CD4-positive, alpha-beta T cell treated with Interleukin-15 for 4 hours (primary cell): ENCODE results near the gene TMEM196.

Experiments used
- DNase-seq: peaks from one replicate; pipeline ENCODE4 v3.0.0-alpha.2; 2020; ENCODE audit warnings: low spot score

Gene TMEM196

DNA sequence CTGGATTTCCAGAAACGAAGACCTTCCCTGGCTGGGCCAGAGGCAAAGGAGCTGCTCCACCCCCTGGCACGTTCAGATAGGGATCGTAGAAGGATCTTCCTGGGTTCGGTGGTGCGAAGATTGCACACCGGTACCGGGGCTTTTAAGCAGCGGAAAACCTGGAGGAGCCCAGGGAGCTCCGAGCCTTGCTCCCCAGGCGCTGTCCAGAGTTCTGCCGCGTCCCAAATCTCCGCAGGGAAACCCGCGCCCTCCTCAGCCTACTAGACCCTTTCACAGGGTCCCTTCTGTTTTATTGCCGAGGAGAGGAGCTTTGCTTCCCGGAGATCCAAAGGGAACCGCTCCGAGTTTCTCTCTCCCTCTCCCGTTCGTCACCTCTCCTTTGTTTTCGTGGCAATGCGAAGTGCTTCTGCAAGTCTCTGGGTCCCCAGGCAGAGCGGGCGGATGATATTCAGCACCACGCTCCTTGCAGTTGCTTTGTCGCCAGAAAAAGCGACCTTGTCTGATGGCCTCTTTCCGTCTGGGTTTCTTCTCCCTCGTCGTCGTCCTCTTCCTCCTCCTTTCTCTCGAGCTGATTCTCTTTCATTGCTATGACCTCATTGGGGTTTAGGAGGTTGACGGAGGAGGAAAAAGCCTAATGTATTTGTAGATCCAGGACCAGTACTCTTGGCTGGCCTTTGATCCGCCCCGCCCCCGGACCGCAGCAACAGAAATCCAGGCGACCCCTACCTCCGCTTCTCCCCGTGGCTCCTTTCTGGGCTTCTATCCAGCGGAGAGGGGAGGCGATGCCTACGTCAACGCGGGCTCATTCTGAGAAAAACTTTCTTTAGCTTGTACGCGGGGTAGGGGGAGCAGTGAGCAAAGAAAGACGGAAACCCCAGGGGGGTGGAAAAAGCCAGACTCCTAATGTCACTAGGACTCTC lies at the start of gene TMEM196:
Gene TMEM196 (minus strand): TSS at position 777 of the 920 bp plus-strand sequence. CDS start 921 bp downstream, outside the sequence.
- no peak for DNase-seq

DNA sequence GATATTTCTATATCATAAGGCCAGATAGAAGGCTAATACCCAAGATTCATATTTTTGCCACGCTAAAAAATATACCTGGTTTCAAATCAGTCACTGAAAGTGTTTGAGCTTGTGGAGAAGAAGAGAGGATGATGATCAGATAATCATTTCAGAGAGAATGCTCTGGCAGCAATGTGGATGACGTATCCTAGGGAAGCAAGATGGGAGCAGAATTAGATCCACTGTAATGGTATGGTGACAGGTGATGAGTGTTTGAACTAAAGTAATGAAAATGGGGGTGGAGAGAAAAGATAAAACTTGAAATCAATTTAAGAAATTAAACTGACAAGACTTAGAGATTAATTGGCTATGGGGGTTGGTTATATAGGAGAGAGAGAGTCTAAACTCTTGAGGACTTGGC lies 42.7 kb upstream of the TMEM196 start:
- DNase-seq, result no peak

DNA sequence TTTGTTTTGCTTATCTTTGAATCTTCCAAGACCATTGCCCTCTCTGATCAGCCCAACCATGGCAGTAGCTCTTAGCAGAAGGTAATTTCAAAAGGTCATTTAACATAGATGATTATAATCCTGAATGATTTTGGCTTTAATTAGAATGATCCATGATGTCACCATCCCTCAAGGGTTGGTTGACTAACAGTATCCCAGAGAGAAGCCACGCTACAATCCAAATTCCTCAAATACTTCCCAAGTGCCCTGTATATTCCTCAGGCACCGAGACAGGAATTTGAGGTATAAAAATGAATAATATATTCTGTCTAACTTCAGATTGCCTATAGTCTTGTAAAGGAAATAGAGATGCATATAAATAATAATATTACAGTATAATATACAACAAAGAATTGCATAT lies 42.1 kb upstream of the TMEM196 start:
- DNase-seq, result no peak

DNA sequence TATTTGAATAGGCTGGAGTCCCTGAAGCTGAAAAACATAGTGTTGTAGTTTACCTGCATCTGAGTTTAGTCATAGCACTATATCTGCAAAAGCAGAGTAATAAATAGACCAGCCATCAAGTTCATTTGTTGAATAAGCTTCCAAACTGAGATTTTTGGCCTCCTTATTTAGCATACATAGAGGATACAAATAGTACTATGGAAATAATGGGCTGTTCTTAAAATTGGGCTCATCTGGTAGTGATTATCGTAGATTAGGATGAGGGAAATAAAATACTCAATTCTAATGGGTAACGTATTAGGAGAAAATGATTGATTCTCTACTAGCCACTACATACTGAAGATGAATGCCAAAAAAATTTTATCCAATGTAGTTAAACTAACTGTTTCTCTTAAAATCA lies 41.4 kb upstream of the TMEM196 start:
- no peak for DNase-seq

DNA sequence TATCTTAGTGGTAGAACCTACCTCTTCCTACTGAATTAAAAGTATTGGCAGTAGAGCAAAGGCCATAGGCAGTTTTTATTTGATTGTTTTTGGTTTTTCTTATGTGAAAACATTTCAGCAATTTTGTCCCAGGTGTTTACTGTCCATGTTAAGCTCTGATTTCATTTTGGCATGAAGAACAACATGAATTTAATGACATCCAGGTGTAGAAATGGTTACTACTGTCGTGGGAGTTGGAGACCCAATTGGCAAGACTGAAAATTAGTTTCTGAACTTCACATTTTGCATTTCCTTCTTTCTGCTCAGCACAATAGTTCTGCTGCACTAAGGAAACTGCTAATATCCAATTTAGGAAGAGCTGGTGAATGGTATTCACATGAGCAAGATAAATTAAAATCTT lies 38.0 kb upstream of the TMEM196 start:
- no peak for DNase-seq

DNA sequence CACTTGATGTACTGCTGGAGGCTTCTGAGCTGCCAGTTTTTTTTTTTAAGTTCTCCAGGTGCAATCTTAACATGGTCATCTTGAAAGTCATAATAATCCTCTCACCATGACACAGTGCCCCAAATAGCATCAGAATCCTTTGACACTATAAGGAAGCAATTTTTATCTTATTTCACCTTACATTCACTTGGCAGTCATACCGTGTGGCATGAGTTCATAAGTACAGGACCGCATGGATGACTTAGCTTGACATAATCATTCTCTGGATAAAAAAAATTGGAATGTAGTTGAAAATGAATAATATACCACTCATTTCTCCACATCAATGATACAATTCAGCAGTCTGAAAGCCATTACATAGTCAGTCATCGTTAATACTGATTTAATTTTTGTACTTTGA lies 25.6 kb upstream of the TMEM196 start:
- DNase-seq, result no peak

DNA sequence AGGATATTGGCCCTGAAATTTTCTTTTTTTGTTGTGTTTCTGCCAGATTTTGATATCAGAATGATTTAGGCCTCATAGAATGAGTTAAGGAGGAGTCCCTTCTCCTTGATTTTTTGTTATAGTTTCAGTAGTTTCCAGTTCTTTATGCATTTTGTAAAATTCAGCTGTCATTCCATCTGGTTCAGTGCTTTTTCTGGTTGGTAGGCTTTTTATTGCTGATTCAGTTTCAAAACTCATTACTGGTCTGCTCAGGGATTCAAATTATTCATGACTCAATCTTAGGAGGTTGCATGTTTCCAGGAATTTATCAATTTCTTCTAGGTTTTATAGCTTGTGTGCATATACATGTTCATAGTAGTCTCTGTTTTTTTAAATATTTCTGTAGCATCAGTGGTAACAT lies 10.1 kb upstream of the TMEM196 start:
- no peak for DNase-seq

DNA sequence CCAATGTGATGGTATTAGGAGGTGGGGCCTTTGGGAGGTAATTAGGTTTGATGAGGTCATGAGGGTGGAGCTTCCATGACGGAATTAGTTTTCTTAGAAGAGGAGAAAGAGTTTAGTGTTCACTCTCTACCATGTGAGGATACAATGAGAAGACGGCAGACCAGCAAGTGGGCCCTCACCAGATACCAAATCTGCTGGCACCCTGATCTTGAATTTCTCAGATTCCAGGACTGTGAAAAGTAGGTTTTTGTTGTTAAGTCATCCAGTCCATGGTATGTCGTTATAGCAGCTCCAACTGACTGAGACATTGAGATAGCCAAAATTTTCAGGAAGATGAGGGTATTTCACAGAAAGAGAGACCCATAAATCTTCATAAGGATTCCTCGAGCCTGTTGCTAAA lies 3.6 kb upstream of the TMEM196 start:
- DNase-seq, result no peak

DNA sequence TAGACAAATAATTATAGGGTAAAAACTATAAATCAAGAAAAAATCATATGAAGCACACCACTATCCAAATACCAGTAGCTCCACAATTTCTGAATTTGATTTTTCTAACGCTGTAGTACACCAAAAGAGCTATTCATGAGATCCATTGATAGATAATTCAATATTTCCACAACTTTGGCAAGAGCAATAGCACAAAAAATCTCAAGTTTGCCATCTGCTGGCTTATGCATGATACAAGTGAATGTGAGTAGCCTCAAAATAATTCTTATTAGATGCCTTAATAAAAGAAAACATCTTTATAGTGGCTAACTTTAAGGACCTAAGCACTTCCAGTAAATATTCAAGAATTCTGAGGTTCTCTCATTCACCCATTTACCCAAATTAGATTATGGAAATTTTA lies 2.2 kb upstream of the TMEM196 start:
- DNase-seq, result no peak

DNA sequence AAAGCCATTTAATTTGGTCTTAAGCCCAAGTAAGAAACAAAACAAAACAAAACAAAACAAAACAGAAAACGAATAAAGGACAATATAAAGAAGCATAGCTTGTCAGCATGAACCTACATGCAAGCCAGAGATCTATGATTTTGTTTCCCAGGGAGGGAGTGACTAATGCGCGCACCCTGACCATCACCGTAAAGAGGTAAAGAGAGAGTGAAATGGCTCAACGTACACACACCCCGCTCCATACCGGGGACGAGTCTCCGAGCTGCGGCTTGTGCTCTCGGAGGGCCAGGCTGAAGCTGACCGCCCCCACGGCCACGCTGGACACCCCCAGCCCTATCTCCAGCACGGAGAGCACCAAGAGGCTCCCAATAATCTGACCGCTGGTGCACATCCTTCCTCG lies 1.1 kb downstream of the TMEM196 start:
- no peak for DNase-seq

DNA sequence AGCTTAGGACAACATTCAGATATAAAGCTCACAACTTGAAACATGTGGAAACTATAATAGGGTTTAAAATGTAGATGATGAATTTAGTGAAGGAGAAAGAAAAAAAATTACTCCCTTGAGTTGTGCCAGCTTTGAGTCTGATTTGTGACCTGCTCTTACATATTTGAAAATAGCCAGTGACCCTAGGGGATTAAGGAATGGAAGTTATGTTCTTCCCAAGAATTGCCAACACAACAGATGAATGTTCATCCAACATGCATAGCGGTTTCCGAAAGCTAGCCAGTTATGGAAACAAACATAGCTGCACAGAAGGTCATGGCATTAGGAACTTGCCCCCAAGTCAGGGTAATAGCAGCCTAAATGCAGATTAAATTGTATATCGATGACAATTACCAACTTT lies 10.8 kb downstream of the TMEM196 start:
- no peak for DNase-seq

DNA sequence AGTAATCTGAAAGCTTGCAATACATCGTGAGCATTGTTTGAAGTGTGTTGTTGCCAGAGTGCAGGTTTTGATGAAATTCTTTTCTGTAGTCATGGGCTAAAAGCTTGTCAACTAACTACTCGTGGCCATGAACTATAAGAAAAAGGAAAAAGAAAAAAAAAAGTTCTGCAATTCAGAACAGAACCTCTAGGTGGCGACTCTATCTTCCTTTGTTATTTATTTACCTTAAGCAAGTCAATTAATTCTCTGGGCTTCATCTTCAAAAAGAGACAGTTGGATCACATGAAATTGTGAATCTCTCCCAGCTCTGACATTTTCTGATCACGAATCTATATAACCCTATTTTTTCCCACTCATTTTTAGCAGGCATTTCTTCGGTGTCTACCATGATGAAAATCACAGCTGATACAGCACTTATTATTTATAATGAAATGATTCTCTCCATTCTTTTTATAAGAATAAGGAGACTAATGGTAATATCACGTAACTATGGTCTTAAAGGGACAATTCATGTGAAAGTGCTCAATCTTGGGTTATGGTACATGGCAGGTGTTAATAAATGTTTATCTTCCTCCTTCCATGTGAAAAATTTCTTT lies 18.8 kb downstream of the TMEM196 start:
- DNase-seq, result peak; percentile 9

DNA sequence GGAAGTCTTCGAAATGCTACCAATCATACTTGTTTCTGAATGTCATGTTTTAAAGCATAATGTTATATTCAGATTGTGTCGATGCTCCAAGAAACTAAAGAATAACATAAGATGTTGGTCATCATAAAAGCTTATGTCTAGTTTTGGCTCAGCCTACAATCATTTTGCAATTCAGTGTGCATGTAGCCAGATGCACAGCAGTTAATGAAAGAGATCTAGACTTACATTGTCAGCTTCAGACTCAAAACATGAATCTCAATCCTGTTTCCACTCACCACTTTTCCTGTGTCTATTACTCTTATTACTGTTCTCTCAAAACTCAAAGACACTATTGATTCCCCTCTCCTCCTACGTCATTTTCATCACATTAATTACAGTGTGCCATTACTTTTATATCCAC lies 21.4 kb downstream of the TMEM196 start:
- no peak for DNase-seq

DNA sequence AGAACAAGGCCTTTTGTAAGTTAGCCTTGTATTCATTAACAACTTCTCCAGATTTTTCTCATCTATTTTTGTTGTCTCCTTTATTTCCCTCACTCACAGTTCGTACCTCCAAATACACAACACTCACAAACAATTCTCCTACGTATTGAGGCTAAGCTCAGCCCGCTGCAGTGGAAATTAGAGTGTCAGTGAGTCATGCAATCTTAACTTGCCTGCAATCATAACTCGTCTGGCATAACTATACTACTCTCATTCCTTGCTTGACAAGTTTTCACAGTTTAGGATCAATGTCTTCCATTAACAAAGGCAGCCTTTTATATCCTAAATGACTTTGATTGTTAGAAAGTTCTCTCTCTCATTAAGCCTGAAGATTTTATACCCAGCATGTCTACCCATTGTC lies 23.8 kb downstream of the TMEM196 start:
- no peak for DNase-seq

DNA sequence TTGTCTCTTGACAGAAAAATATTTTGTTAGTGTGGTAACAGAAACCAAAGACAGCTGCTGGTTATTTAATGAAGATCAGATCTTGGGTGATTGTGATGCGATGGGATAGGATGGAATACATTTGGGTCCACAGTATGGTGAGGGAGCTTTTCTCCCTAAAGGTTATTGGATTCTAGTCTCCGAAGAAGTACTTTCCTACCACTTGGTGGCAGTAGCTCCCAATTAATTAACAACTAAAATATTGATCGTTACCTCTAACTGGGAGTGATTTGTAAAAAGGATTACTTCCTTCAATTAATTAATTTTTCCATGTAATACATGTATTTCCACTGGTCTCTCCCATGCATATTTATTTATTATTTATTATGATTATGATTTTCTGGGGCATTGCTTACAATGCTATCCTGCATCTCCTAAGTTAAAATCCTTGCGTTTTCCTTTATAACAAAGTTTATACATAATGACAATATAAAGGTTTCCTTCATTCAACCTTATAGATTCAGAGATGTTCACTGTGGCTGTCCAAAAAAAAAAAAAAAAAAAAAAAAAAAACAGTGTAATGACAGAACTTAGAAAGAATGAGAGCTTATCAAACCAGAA lies 25.6 kb downstream of the TMEM196 start:
- DNase-seq, result no peak

DNA sequence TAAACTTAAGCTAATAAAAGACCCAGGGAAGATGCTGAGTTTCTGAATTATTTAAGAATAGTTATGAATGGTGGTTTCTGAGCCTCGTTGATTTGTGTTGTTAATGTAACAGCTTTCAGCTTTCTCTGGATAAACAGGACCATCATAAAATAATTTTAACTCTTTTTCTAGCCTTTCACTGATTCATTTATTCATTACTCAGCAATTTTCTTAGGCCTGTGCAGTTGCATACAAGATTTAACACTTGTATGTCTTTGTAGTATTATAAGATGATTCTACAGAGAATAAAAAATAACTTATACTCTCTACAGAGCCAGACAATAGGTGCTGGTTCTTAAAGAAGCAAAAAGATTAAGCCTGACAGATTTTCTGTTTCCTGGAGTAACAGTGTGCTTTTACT lies 29.3 kb downstream of the TMEM196 start:
- DNase-seq, result no peak

DNA sequence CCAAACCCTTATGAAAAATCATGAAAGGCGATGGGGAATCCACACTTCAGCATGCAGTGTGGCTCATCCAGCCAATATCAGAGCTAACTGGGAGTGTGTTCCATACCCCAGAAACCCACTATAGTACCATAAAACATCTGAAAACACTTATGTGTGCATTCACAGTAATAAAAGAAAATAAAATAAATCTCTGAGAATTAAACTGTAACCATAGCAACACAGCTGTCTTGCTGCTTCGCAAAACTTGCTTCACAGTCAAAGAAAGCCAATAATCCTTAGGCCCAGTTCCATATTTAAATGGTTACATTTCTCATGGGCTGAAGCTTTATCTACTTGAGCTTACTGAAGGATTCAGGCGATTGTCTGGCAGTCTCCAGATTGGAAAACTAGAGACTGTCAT lies 44.7 kb downstream of the TMEM196 start:
- no peak for DNase-seq

DNA sequence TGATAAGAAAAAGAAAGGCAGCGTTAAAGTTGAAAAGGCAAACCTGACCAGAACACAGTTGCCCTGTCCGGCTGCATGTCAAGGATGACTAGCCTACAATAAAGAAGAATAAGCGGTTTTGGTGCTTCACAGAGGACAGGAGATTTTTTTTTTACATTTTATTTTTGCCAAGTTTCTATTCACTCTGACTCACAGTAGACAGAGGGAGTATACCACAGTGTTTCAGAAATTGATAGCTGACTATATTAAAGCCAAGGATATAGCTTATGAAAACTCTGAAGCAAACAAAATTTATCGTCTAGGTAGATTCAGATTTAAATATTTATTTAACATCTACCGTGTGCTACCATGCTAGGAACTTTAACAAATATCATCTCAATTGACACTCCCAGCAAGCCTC lies 47.6 kb downstream of the TMEM196 start:
- DNase-seq, result no peak

DNA sequence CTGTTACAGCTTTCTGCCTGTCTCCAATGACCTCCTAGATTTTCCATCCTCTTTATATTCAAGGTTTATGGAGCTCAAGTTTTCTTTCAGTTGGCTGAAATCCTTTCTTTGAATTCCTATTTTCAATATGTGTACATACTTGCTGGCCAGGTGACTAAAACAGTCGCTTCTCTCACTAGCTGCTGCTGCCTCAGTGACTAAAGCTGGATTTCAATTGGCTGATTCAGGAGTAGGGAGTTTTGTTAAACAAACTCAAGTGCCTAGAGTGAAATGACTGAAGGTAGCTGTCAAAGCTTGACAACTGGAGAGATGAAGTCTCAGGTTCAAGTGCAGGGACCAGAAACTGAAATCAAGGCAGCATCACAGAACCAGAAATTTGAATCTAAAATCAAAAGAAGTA lies 57.9 kb downstream of the TMEM196 start:
- no peak for DNase-seq

DNA sequence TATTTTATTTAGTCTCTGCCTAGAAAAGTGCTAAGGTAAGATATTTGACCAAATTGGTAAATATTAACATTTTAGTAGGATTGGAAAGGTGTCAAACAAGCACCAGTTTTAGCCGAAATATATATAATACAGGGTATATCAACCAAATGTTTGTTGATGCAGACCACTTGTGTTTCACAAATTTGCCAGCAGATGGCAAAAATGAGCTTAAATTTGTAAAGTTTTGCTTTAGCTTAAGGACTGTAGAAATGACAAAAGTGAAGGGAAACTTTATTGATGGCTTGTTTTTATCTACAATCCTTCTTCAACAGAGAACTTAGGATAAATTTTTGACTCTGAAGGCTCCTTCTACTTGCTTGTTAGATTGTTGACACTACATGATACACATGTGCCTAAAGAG lies 59.7 kb downstream of the TMEM196 start:
- peak; percentile 62 for DNase-seq

DNA sequence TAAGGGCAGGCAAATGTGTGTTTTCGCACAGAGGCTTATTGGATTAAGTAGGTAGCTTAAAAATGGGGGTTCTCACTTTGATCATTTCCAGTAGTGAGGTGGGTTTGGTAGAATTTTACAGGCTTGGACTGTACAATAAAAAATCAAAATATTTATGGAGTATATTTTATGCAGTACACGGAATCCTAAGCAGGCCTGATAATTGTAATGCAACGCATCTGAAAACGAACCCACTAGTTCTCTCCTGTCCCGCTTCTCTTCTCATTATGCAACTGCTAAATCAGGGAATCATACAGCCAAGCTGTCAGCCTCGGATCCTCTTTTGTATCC lies 64.2 kb downstream of the TMEM196 start:
- DNase-seq, result no peak

DNA sequence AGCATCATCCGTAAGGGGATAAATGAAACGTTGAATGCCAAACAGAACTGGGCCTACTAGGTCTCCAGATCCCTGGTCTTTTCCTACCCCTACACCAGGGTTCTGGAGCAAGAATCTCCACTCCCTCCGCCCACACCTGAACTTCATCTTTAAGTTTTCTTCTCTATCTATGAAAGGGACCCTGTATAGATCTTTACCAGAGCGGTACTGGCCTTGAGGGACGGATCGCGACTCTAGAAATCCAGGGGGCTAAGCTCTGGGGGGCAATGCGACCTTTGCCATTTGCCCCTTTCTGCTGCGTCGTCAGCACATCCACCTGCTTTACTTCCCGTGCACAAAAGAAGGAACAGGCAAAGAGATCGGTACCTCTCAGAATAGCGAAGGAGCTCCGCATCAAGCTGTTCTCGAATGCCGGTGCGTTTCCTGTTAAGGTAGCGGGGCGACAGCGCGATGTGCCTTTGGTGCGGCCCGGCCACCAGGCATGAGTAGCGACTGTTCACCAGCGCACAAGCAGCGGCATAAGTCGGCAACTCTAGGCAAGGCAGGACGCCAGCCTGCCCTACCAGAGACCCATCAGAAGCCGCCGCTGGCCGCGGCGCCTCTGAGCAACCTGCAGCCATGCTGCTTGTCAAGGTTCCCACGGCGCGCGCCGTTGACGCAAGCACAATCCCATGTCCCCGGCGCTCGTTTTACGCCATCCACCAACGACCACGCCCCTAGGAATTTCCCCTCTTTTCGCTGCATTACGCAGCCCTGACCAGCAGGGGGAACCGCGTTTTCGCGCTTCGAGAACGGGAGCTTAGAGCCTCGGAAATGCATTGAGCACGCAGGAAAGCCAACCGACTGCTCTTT lies 64.8 kb downstream of the TMEM196 start, which contains the start of gene POLR1F:
Gene POLR1F (minus strand): TSS at position 641 of the 852 bp plus-strand sequence. CDS start 21 bp downstream, at position 620.
- DNase-seq, result peak; percentile 96
